ENCODE results near the gene BRICD5. TPM values are rescaled to one million over a fixed set of nuclear protein-coding genes. Genes with fewer than 3 reads are reported as not detected.

The BRICD5 gene
- total and polyA plus RNA-seq, 5 donors from 2014 or later, result 0.08 to 10.9 (median 0.33) TPM; not detected in 2

GRCh38 chr16:2166263-2167067, 44.2 kb downstream of the BRICD5 start:
- H3K9me3 Mint-ChIP-seq, result no peaks in the 10 kb centered on the region
- ATAC-seq (ENCODE audit: low read depth in 2 of 2) (no peak), DNase-seq (no peak)
- no peaks in the 10 kb centered on the region for H3K27me3 Mint-ChIP-seq
- no peak overlapping the region for H3K4me3 Mint-ChIP-seq
- Histone ChIP-seq H3K9me3 (ENCODE audit: control insufficient read depth in 2 of 2, low read length in 2 of 2) (no peaks in the 10 kb centered on the region), H3K27ac (ENCODE audit: insufficient read depth, low read length, poor library complexity, severe bottlenecking) (no peak overlapping the region), H3K27me3 (ENCODE audit: control insufficient read depth, insufficient read depth, low read length) (no peaks in the 10 kb centered on the region), H3K4me1 (ENCODE audit: control insufficient read depth, insufficient read depth, low read length, poor library complexity, severe bottlenecking) (no peaks in the 10 kb centered on the region), H3K4me3 (ENCODE audit: low read depth, low read length) (no peak overlapping the region), H3K36me3 (ENCODE audit: control insufficient read depth, insufficient read depth, low read length) (peaks cover 9% of the 10 kb centered on the region)
- H3K4me1 Mint-ChIP-seq, result peaks cover 0 to 7% (median 0%) of the 10 kb centered on the region in 4 donors
- peaks cover 3% of the 10 kb centered on the region for H3K36me3 Mint-ChIP-seq
- peak overlapping the region in 1 of 3 donors; percentile 25 for H3K27ac Mint-ChIP-seq

DNA sequence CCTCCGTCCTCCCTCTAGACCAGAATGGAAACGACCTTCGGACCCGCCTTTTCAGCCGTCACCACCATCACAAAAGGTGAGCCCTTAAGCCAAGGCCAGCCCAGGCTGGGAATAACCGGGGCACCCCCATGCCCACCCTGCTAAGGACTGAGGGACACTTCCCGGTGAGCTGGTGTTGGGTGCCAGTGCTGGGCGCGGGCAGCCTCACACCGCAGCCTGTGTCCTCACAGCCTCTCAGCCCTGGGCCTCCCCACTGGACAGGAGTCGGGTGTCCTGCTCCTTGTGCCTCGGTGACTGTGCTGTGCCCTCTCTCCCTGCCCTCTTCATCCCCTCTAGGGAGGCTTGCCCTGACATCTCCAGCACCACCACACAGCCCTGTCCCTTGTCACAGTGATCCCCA, 44.8 kb downstream of the BRICD5 start:
- Mint-ChIP-seq H3K9me3 (no peaks in the 10 kb centered on the region), H3K4me1 (peaks cover 0 to 7% (median 0%) of the 10 kb centered on the region in 4 donors), H3K4me3 (no peak overlapping the region), H3K27me3 (no peaks in the 10 kb centered on the region), H3K36me3 (peaks cover 3% of the 10 kb centered on the region), H3K27ac (no peak overlapping the region)
- ATAC-seq (ENCODE audit: low read depth in 2 of 2) (no peak), DNase-seq (no peak)
- Histone ChIP-seq H3K4me1 (ENCODE audit: control insufficient read depth, insufficient read depth, low read length, poor library complexity, severe bottlenecking) (no peaks in the 10 kb centered on the region), H3K4me3 (ENCODE audit: low read depth, low read length) (no peak overlapping the region), H3K27me3 (ENCODE audit: control insufficient read depth, insufficient read depth, low read length) (no peaks in the 10 kb centered on the region), H3K27ac (ENCODE audit: insufficient read depth, low read length, poor library complexity, severe bottlenecking) (no peak overlapping the region), H3K36me3 (ENCODE audit: control insufficient read depth, insufficient read depth, low read length) (peaks cover 9% of the 10 kb centered on the region), H3K9me3 (ENCODE audit: control insufficient read depth in 2 of 2, low read length in 2 of 2) (no peaks in the 10 kb centered on the region)

- Mint-ChIP-seq H3K36me3 (peaks cover 3% of the 10 kb centered on the region), H3K4me3 (no peak overlapping the region), H3K9me3 (no peaks in the 10 kb centered on the region), H3K4me1 (peaks cover 0 to 10% (median 0%) of the 10 kb centered on the region in 4 donors), H3K27ac (no peak overlapping the region), H3K27me3 (no peaks in the 10 kb centered on the region)
- ATAC-seq (ENCODE audit: low read depth in 2 of 2) (peak in 1 of 2 donors; percentile 43), DNase-seq (no peak)
- H3K36me3 ChIP-seq (ENCODE audit: control insufficient read depth, insufficient read depth, low read length), result peaks cover 9% of the 10 kb centered on the region
- H3K27ac ChIP-seq (ENCODE audit: insufficient read depth, low read length, poor library complexity, severe bottlenecking), result no peak overlapping the region
- no peaks in the 10 kb centered on the region for H3K27me3 ChIP-seq (ENCODE audit: control insufficient read depth, insufficient read depth, low read length)
- no peaks in the 10 kb centered on the region for H3K9me3 ChIP-seq (ENCODE audit: control insufficient read depth in 2 of 2, low read length in 2 of 2)
- H3K4me3 ChIP-seq (ENCODE audit: low read depth, low read length), result no peak overlapping the region
- peaks cover 3% of the 10 kb centered on the region for H3K4me1 ChIP-seq (ENCODE audit: control insufficient read depth, insufficient read depth, low read length, poor library complexity, severe bottlenecking)
Measured at GRCh38 chr16:2163211-2163881, 47.3 kb downstream of the BRICD5 start.

GRCh38 chr16:2162676-2163118, 48.0 kb downstream of the BRICD5 start:
- Mint-ChIP-seq H3K27me3 (no peaks in the 10 kb centered on the region), H3K4me1 (peaks cover 0 to 11% (median 0%) of the 10 kb centered on the region in 4 donors), H3K9me3 (no peaks in the 10 kb centered on the region), H3K36me3 (no peaks in the 10 kb centered on the region), H3K4me3 (no peak overlapping the region), H3K27ac (no peak overlapping the region)
- Histone ChIP-seq H3K27me3 (ENCODE audit: control insufficient read depth, insufficient read depth, low read length) (no peaks in the 10 kb centered on the region), H3K9me3 (ENCODE audit: control insufficient read depth in 2 of 2, low read length in 2 of 2) (no peaks in the 10 kb centered on the region), H3K36me3 (ENCODE audit: control insufficient read depth, insufficient read depth, low read length) (peaks cover 9% of the 10 kb centered on the region), H3K27ac (ENCODE audit: insufficient read depth, low read length, poor library complexity, severe bottlenecking) (no peak overlapping the region), H3K4me1 (ENCODE audit: control insufficient read depth, insufficient read depth, low read length, poor library complexity, severe bottlenecking) (peaks cover 4% of the 10 kb centered on the region), H3K4me3 (ENCODE audit: low read depth, low read length) (no peak overlapping the region)
- DNase-seq (no peak), ATAC-seq (ENCODE audit: low read depth in 2 of 2) (no peak)

DNA sequence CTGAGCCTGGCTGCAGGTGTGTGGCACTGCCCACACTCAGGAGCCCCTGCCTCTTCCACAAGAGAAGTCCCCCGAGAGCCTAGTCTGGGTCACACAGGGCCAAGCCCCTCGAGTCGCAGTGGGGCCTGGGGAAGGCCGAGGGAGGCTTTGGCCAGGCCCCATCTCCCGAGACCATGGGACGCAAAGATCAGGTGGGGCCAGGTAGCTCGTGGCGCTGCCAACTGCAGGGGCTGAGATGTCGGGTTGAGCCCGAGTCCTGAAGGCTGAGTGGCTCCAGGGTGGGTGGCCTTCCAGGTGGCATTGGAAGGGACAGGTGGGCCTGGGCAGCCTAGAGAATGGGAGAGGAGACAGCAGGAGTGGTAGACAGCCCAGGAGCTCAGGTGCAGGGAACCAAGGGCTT, 48.8 kb downstream of the BRICD5 start:
- Histone ChIP-seq H3K27ac (ENCODE audit: insufficient read depth, low read length, poor library complexity, severe bottlenecking) (no peak overlapping the region), H3K9me3 (ENCODE audit: control insufficient read depth in 2 of 2, low read length in 2 of 2) (no peaks in the 10 kb centered on the region), H3K4me1 (ENCODE audit: control insufficient read depth, insufficient read depth, low read length, poor library complexity, severe bottlenecking) (peaks cover 12% of the 10 kb centered on the region), H3K36me3 (ENCODE audit: control insufficient read depth, insufficient read depth, low read length) (peaks cover 9% of the 10 kb centered on the region), H3K4me3 (ENCODE audit: low read depth, low read length) (no peak overlapping the region), H3K27me3 (ENCODE audit: control insufficient read depth, insufficient read depth, low read length) (no peaks in the 10 kb centered on the region)
- DNase-seq (no peak), ATAC-seq (ENCODE audit: low read depth in 2 of 2) (no peak)
- Mint-ChIP-seq H3K36me3 (no peaks in the 10 kb centered on the region), H3K27me3 (no peaks in the 10 kb centered on the region), H3K4me1 (peaks cover 0 to 18% (median 3%) of the 10 kb centered on the region in 4 donors), H3K27ac (peak overlapping the region in 1 of 3 donors; percentile 77), H3K9me3 (no peaks in the 10 kb centered on the region), H3K4me3 (no peak overlapping the region)

DNA sequence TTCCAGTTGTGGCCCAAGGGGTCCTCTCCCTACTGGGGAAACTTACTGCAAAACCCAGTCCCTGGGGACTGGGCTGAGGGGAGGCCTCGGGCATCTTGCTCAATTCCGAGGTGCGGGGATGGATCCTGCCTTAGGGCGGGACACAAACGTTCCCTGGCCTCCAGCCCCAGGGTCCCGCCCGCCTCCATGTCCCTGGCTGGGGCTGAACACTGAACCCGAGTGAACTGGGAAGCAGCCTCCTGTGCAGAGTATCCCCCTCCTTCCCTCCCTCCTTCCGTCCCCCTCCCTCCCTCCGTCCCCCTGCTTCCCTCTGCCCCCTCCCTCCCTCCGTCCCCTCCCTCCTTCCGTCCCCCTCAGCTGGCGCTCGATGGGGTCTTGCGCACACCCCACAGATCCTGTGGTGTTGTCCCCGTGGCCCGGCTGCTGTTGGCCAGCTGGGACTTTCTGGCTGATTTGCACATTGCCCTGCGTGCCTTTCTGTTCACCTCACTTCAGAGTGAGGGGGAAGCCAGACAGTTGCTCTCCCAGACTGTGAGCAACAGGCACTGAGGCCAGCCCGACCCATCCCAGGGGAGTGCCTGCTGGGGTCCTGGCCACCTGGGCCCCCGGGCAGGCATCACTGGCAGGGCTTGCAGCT, 49.6 kb downstream of the BRICD5 start:
- peaks cover 0 to 27% (median 9%) of the 10 kb centered on the region in 4 donors for H3K4me1 Mint-ChIP-seq
- DNase-seq, result no peak
- no peaks in the 10 kb centered on the region for H3K27me3 ChIP-seq (ENCODE audit: control insufficient read depth, insufficient read depth, low read length)
- no peak overlapping the region for H3K4me3 ChIP-seq (ENCODE audit: low read depth, low read length)
- H3K27ac ChIP-seq (ENCODE audit: insufficient read depth, low read length, poor library complexity, severe bottlenecking), result no peak overlapping the region
- H3K36me3 Mint-ChIP-seq, result no peaks in the 10 kb centered on the region
- H3K9me3 Mint-ChIP-seq, result no peaks in the 10 kb centered on the region
- no peaks in the 10 kb centered on the region for H3K9me3 ChIP-seq (ENCODE audit: control insufficient read depth in 2 of 2, low read length in 2 of 2)
- H3K4me3 Mint-ChIP-seq, result no peak overlapping the region
- no peak for ATAC-seq (ENCODE audit: low read depth in 2 of 2)
- H3K27me3 Mint-ChIP-seq, result no peaks in the 10 kb centered on the region
- peaks cover 21% of the 10 kb centered on the region for H3K4me1 ChIP-seq (ENCODE audit: control insufficient read depth, insufficient read depth, low read length, poor library complexity, severe bottlenecking)
- no peak overlapping the region for H3K27ac Mint-ChIP-seq
- peaks cover 3% of the 10 kb centered on the region for H3K36me3 ChIP-seq (ENCODE audit: control insufficient read depth, insufficient read depth, low read length)
